Activated CD8-positive, alpha-beta T cell treated with anti-CD3 and anti-CD28 coated beads for 36 hours (primary cell): ENCODE results near the gene MEGF11. TPM values are rescaled to one million over a fixed set of nuclear protein-coding genes. Genes with fewer than 3 reads are reported as not detected.

Experiments
- ATAC-seq: fragments of 200-7000 bp; cut with Tn5 transposase; one replicate; pipeline ENCODE4 v1.10.0; 2021; ENCODE audit warnings: mild to moderate bottlenecking, moderate library complexity
- CTCF ChIA-PET: fragments of 350-600 bp; sonication (Branson Sonifier 250); formaldehyde crosslinking; loops from one replicate; lab custom pipeline; 2021; ENCODE audit warnings: antibody characterized with exemption; lab: Charles Lee
- POLR2A ChIA-PET: fragments of 350-600 bp; sonication (Branson Sonifier 250); formaldehyde crosslinking; loops from one replicate; lab custom pipeline; 2021; ENCODE audit warnings: antibody characterized with exemption; lab: Charles Lee
- DNase-seq: peaks from one replicate; pipeline ENCODE4 v3.0.0-alpha.2; 2020
- H3K27ac Mint-ChIP-seq: one replicate; pipeline ENCODE4 v1.8.0; 2021; ENCODE audit warnings: mild to moderate bottlenecking, mixed read lengths
- H3K27me3 Mint-ChIP-seq: one replicate; pipeline ENCODE4 v1.8.0; 2021; ENCODE audit warnings: mixed read lengths
- H3K36me3 Mint-ChIP-seq: one replicate; pipeline ENCODE4 v1.8.0; 2021; ENCODE audit warnings: low read depth, mixed read lengths
- H3K4me1 Mint-ChIP-seq: one replicate; pipeline ENCODE4 v1.8.0; 2021; ENCODE audit warnings: low read depth, mixed read lengths
- H3K4me3 Mint-ChIP-seq: one replicate; pipeline ENCODE4 v1.8.0; 2021; ENCODE audit warnings: mild to moderate bottlenecking, moderate library complexity, mixed read lengths
- H3K9me3 Mint-ChIP-seq: one replicate; pipeline ENCODE4 v1.8.0; 2021; ENCODE audit warnings: mixed read lengths
- CTCF ChIP-seq: fragments of 200-600 bp; IDR thresholded peaks from one replicate; pipeline ENCODE4 v1.8.0; 2022; ENCODE audit warnings: antibody characterized with exemption, mild to moderate bottlenecking
- intact Hi-C: fragments of 100-400 bp; cut with micrococcal nuclease; formaldehyde crosslinking; loops from one replicate; pipeline ENCODE4 v1.10.0; 2022
- total RNA-seq, 2 experiments: library from RNA; stranded (reverse); gene quantifications; one replicate each; pipeline ENCODE4 v1.2.3, GENCODE V29; 2021

The MEGF11 gene
- total RNA-seq, 2 experiments from 2014 or later, result not detected

GRCh38 chr15:66105286-66106265 is 148.0 kb downstream of the MEGF11 start:
- ATAC-seq (no peak), DNase-seq (no peak)
- no peak overlapping the region for H3K4me3 Mint-ChIP-seq
- POLR2A ChIA-PET, result interaction anchor here (1.0 kb wide), 1 partner anchor 29 kb away, joined by 3 read pairs; no protein-coding TSS in a partner anchor
- CTCF ChIA-PET, result no interaction called here
- H3K27me3 Mint-ChIP-seq, result peaks cover 23% of the 10 kb centered on the region
- TF ChIP-seq CTCF, result no peak
- H3K9me3 Mint-ChIP-seq, result no peaks in the 10 kb centered on the region
- H3K27ac Mint-ChIP-seq, result no peak overlapping the region
- no peaks in the 10 kb centered on the region for H3K4me1 Mint-ChIP-seq
- H3K36me3 Mint-ChIP-seq, result no peaks in the 10 kb centered on the region
- intact Hi-C loops, result no loop called here

- ATAC-seq, result no peak
- peaks cover 13% of the 10 kb centered on the region for H3K27me3 Mint-ChIP-seq
- POLR2A ChIA-PET, result no interaction called here
- TF ChIP-seq CTCF, result no peak
- H3K27ac Mint-ChIP-seq, result no peak overlapping the region
- no peaks in the 10 kb centered on the region for H3K36me3 Mint-ChIP-seq
- no peaks in the 10 kb centered on the region for H3K9me3 Mint-ChIP-seq
- intact Hi-C loops, result no loop called here
- no peaks in the 10 kb centered on the region for H3K4me1 Mint-ChIP-seq
- no peak for DNase-seq
- CTCF ChIA-PET, result no interaction called here
- no peak overlapping the region for H3K4me3 Mint-ChIP-seq
These were observed 150.3 kb downstream of the MEGF11 start for GRCh38 chr15:66103293-66103590.

GRCh38 chr15:66102563-66103292 is 150.8 kb downstream of the MEGF11 start:
- Mint-ChIP-seq H3K27ac (no peak overlapping the region), H3K36me3 (no peaks in the 10 kb centered on the region), H3K4me1 (no peaks in the 10 kb centered on the region), H3K4me3 (no peak overlapping the region), H3K27me3 (peaks cover 13% of the 10 kb centered on the region), H3K9me3 (no peaks in the 10 kb centered on the region)
- DNase-seq, result no peak
- ChIA-PET POLR2A (interaction anchor here (0.9 kb wide), 1 partner anchor 18 kb away, joined by 3 read pairs; no protein-coding TSS in a partner anchor), CTCF (no interaction called here)
- no peak for ATAC-seq
- intact Hi-C loops, result no loop called here
- TF ChIP-seq CTCF, result no peak

- no peak overlapping the region for H3K27ac Mint-ChIP-seq
- ATAC-seq (no peak), DNase-seq (no peak)
- H3K36me3 Mint-ChIP-seq, result no peaks in the 10 kb centered on the region
- H3K4me3 Mint-ChIP-seq, result no peak overlapping the region
- TF ChIP-seq CTCF, result no peak
- intact Hi-C loops, result no loop called here
- H3K4me1 Mint-ChIP-seq, result no peaks in the 10 kb centered on the region
- no peaks in the 10 kb centered on the region for H3K9me3 Mint-ChIP-seq
- POLR2A ChIA-PET, result interaction anchor here (0.9 kb wide), 1 partner anchor 19 kb away, joined by 3 read pairs; no protein-coding TSS in a partner anchor
- CTCF ChIA-PET, result no interaction called here
- peaks cover 13% of the 10 kb centered on the region for H3K27me3 Mint-ChIP-seq
These were observed 151.7 kb downstream of the MEGF11 start for GRCh38 chr15:66101715-66102395.
